CD4-positive, alpha-beta memory T cell (primary cell): Measurements from ENCODE around the gene LUZP1. TPM values are rescaled to one million over a fixed set of nuclear protein-coding genes. Genes with fewer than 3 reads are reported as not detected.
A peak's percentile ranks its signal among the peaks of the same experiment; 100 is the strongest.

Source experiments
- CTCF ChIA-PET: fragments of 350-600 bp; sonication (Branson Sonifier 250); formaldehyde crosslinking; loops from one replicate; lab custom pipeline; 2021; ENCODE audit warnings: inconsistent platforms; ENCODE audit not compliant: partially characterized antibody; lab: Charles Lee
- POLR2A ChIA-PET: fragments of 350-600 bp; sonication (Branson Sonifier 250); formaldehyde crosslinking; loops from one replicate; lab custom pipeline; 2021; ENCODE audit not compliant: partially characterized antibody; lab: Charles Lee
- DNase-seq, 5 donors: peaks; one replicate each; pipeline versions ENCODE4 v3.0.0 to v3.0.0-alpha.2; 2020 to 2022; ENCODE audit warnings: mixed read lengths in 1 of 5
- H3K27ac ChIP-seq: one replicate; pipeline ENCODE4 v1.7.0; 2013; ENCODE audit warnings: low read depth, low read length
- H3K27me3 ChIP-seq: 2 replicates; pipeline ENCODE4 v1.7.0; 2013; ENCODE audit warnings: mild to moderate bottlenecking, low read length, moderate library complexity; ENCODE audit not compliant: insufficient read depth
- H3K36me3 ChIP-seq: 2 replicates; pipeline ENCODE4 v1.7.0; 2013; ENCODE audit warnings: mild to moderate bottlenecking, low read length, moderate library complexity; ENCODE audit not compliant: insufficient read depth
- H3K4me1 ChIP-seq: 2 replicates; pipeline ENCODE4 v1.7.0; 2013; ENCODE audit warnings: mild to moderate bottlenecking, low read length, moderate library complexity; ENCODE audit not compliant: insufficient read depth
- H3K4me3 ChIP-seq, 2 donors: one replicate each; pipeline ENCODE4 v1.7.0; 2013; ENCODE audit warnings: low read length in 2 of 2, mild to moderate bottlenecking in 1 of 2
- H3K9me3 ChIP-seq, 2 donors: one replicate each; pipeline ENCODE4 v1.7.0; 2013; ENCODE audit warnings: low read length in 2 of 2, control low read depth in 1 of 2; ENCODE audit not compliant: control insufficient read depth in 1 of 2
- H3K27ac Mint-ChIP-seq, 7 donors: one replicate each; pipeline ENCODE4 v1.8.0; 2020 to 2021; ENCODE audit warnings: mixed read lengths in 7 of 7, mild to moderate bottlenecking in 6 of 7, inconsistent platforms in 3 of 7, moderate library complexity in 3 of 7
- H3K27me3 Mint-ChIP-seq, 2 donors: one replicate each; pipeline ENCODE4 v1.8.0; 2020 to 2021; ENCODE audit warnings: mixed read lengths in 2 of 2
- H3K36me3 Mint-ChIP-seq, 2 donors: one replicate each; pipeline ENCODE4 v1.8.0; 2020 to 2021; ENCODE audit warnings: mixed read lengths in 2 of 2, inconsistent platforms in 1 of 2, mild to moderate bottlenecking in 1 of 2
- H3K4me1 Mint-ChIP-seq, 4 donors: one replicate each; pipeline ENCODE4 v1.8.0; 2020 to 2021; ENCODE audit warnings: mixed read lengths in 4 of 4, mild to moderate bottlenecking in 1 of 4
- H3K4me3 Mint-ChIP-seq, 8 donors: one replicate each; pipeline ENCODE4 v1.8.0; 2020 to 2021; ENCODE audit warnings: mixed read lengths in 8 of 8, mild to moderate bottlenecking in 7 of 8, moderate library complexity in 6 of 8, inconsistent platforms in 3 of 8
- H3K9me3 Mint-ChIP-seq, 8 donors: one replicate each; pipeline ENCODE4 v1.8.0; 2020 to 2021; ENCODE audit warnings: mixed read lengths in 8 of 8, mild to moderate bottlenecking in 5 of 8, inconsistent platforms in 3 of 8, moderate library complexity in 1 of 8
- intact Hi-C: fragments of 100-400 bp; cut with micrococcal nuclease; formaldehyde crosslinking; loops from one replicate; pipeline ENCODE4 v1.15.1; 2023
- polyA plus RNA-seq, 2 donors: library from polyadenylated mRNA; unstranded; fragments of 300-500 nt; fragmentation: Illumina TruSeq; gene quantifications; one replicate each; pipeline ENCODE4 v1.2.3, GENCODE V29; 2021
- total RNA-seq, 2 experiments: library from RNA; stranded (reverse); gene quantifications; one replicate each; pipeline ENCODE4 v1.2.3, GENCODE V29; 2021

LUZP1 gene
- total and polyA plus RNA-seq, 4 experiments from 2014 or later, result 11.6 to 39.3 (median 26.3) TPM

DNA sequence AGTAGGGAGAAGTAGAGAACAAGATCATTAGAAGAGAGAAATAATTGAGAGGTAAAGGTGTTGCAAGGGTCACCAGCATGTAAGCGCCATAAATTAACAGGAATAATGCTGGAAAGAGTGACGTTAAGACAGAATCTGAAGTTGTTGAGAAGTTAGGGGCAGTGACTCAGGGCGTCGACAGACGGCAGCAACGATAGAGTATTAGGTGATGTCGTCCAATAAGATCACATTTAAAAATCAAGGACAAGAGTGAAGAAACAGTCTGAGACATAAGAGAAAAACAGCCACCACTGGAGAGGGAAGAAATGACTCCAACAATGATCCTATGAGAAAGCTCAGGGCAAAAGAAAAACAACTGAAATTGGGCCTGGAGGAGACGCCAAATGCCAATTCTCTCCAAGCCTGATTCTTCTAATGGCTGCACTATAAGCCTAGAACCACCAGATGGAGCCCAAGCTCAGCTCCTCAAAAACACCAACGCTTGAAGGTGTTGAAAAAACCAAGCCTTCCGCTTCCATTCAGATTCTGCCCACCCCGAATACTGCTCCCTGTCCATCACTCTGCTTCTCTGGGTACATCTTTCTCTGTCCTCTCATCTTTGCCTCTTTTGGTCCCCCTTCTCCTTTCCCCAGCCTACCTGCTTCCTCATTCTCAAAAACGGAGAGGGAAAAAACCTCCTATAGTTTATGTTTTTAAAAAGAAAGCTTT, 70.0 kb downstream of the LUZP1 start:
- POLR2A ChIA-PET, result interaction anchor here (0.6 to 5.3 kb wide), 8 partner anchors 12 to 86 kb away, joined by 4 to 71 read pairs (median 18); partner anchors contain the start of gene LUZP1
- Histone ChIP-seq H3K27me3 (no peaks in the 10 kb centered on the region), H3K9me3 (no peaks in the 10 kb centered on the region), H3K36me3 (peaks cover 4% of the 10 kb centered on the region), H3K27ac (no peak overlapping the region), H3K4me3 (no peak overlapping the region), H3K4me1 (peaks cover 49% of the 10 kb centered on the region)
- H3K36me3 Mint-ChIP-seq, result peaks cover 9 to 14% of the 10 kb centered on the region in 2 donors
- peak overlapping the region in 6 of 8 donors; percentile 33 to 66 (median 40) for H3K4me3 Mint-ChIP-seq
- peak; percentile 65 to 72 (median 67) for DNase-seq
- no peaks in the 10 kb centered on the region for H3K9me3 Mint-ChIP-seq
- intact Hi-C loops, result loop anchor here (1.0 to 5.0 kb wide), 3 partner anchors 70 to 304 kb away; partner anchors contain the start of gene LUZP1
- H3K4me1 Mint-ChIP-seq, result peaks cover 32 to 56% (median 44%) of the 10 kb centered on the region in 4 donors
- CTCF ChIA-PET, result interaction anchor here (0.6 to 13.6 kb wide), 22 partner anchors 9 to 305 kb away, joined by 3 to 694 read pairs (median 4); no protein-coding TSS in a partner anchor
- H3K27ac Mint-ChIP-seq, result peak overlapping the region in 6 of 7 donors; percentile 57 to 89 (median 83)
- no peaks in the 10 kb centered on the region for H3K27me3 Mint-ChIP-seq

DNA sequence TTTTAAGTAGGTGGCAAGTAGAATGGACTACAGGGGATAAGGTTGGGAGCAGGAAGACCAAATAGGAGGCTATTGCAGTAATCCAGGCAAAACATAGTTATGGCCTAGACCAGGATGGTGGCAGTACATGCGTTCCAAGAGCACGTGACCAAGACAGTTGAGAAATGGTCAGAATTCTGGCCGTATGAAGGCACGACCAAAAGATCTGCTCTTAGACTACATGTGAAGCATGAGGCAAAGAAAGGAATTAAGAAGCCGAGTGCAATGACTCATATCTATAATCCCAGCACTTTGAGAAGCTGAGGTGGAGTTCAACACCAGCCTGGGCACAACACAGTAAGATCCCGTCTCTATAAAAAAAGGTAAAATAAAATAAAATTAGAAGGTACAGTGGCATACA, 71.3 kb downstream of the LUZP1 start:
- intact Hi-C loops, result loop anchor here (5.0 kb wide), 1 partner anchor 305 kb away; no protein-coding TSS in a partner anchor

DNA sequence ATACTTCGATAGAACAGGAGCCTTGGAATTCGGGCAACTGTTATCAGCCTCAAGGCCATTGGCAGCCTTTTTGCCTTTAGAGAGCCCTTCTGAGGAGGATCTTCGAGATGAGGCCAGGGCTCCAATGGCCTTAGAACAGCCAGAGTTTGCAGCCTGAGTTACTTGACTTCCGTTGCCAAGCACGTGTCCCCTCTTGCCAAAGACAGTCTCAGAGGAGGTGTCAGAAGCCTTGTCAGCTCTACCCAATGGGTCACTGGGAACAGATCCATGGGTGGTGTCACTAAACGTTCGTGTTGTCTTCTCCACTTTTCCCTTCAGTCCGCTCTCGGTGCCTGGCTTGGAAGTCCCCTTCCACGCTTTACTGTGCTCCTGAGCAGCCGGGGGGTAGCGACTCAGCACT, 76.2 kb downstream of the LUZP1 start:
- DNase-seq, result no peak
- Histone ChIP-seq H3K36me3 (peaks cover 37% of the 10 kb centered on the region), H3K4me3 (no peak overlapping the region), H3K27ac (no peak overlapping the region), H3K27me3 (no peaks in the 10 kb centered on the region), H3K9me3 (no peaks in the 10 kb centered on the region), H3K4me1 (no peaks in the 10 kb centered on the region)
- Mint-ChIP-seq H3K27ac (no peak overlapping the region), H3K4me3 (no peak overlapping the region), H3K36me3 (peaks cover 29 to 56% of the 10 kb centered on the region in 2 donors), H3K4me1 (peaks cover 0 to 3% (median 0%) of the 10 kb centered on the region in 4 donors), H3K9me3 (no peaks in the 10 kb centered on the region), H3K27me3 (no peaks in the 10 kb centered on the region)
- ChIA-PET CTCF (interaction anchor here (2.0 to 13.6 kb wide), 2 partner anchors 11 to 92 kb away, joined by 4 to 694 read pairs; no protein-coding TSS in a partner anchor), POLR2A (interaction anchor here (0.8 kb wide), 1 partner anchor 91 kb away, joined by 3 read pairs; no protein-coding TSS in a partner anchor)
- intact Hi-C loops, result no loop called here

More for the DNA sequence above, 71.3 kb downstream of the LUZP1 start:
- H3K36me3 ChIP-seq, result peaks cover 17% of the 10 kb centered on the region
- no peak overlapping the region for H3K4me3 Mint-ChIP-seq
- POLR2A ChIA-PET, result interaction anchor here (5.3 kb wide), 1 partner anchor 87 kb away, joined by 71 read pairs; no protein-coding TSS in a partner anchor
- H3K27ac Mint-ChIP-seq, result no peak overlapping the region
- CTCF ChIA-PET, result interaction anchor here (2.4 to 13.6 kb wide), 2 partner anchors 77 to 87 kb away, joined by 14 to 694 read pairs; no protein-coding TSS in a partner anchor
- no peak overlapping the region for H3K4me3 ChIP-seq
- H3K9me3 Mint-ChIP-seq, result no peaks in the 10 kb centered on the region
- H3K27me3 Mint-ChIP-seq, result no peaks in the 10 kb centered on the region
- H3K4me1 ChIP-seq, result peaks cover 36% of the 10 kb centered on the region
- H3K27ac ChIP-seq, result no peak overlapping the region
- no peak for DNase-seq
- peaks cover 23 to 44% (median 34%) of the 10 kb centered on the region in 4 donors for H3K4me1 Mint-ChIP-seq
- no peaks in the 10 kb centered on the region for H3K27me3 ChIP-seq
- H3K9me3 ChIP-seq, result no peaks in the 10 kb centered on the region
- H3K36me3 Mint-ChIP-seq, result peaks cover 16 to 23% of the 10 kb centered on the region in 2 donors

DNA sequence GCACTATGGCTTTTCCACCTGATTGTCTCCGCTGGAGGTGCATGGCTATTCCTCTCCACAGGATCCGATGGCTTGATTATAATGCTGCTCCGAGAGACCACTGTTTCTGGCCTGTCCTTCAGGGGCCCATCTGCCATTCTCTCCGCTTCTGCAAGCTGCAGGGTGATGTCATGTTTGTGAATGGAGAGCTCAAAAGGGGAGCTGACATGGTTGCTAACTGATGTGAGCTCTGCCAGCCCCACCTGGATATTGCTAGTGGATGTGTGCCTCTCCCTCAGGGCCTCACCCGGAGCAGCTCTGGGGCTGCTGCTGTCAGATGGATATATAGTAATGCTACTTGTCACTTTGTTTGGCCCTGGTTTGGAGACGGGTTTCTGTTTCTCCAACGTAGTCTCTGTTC, 77.1 kb downstream of the LUZP1 start:
- no peak overlapping the region for H3K27ac ChIP-seq
- H3K27me3 Mint-ChIP-seq, result no peaks in the 10 kb centered on the region
- no peaks in the 10 kb centered on the region for H3K4me1 ChIP-seq
- H3K9me3 ChIP-seq, result no peaks in the 10 kb centered on the region
- no peak overlapping the region for H3K4me3 ChIP-seq
- peak overlapping the region in 1 of 7 donors; percentile 8 for H3K27ac Mint-ChIP-seq
- peaks cover 37 to 65% of the 10 kb centered on the region in 2 donors for H3K36me3 Mint-ChIP-seq
- peaks cover 45% of the 10 kb centered on the region for H3K36me3 ChIP-seq
- CTCF ChIA-PET, result interaction anchor here (13.6 kb wide), 1 partner anchor 93 kb away, joined by 694 read pairs; no protein-coding TSS in a partner anchor
- H3K4me3 Mint-ChIP-seq, result no peak overlapping the region
- peaks cover 0 to 3% (median 0%) of the 10 kb centered on the region in 4 donors for H3K4me1 Mint-ChIP-seq
- intact Hi-C loops, result no loop called here
- no peaks in the 10 kb centered on the region for H3K27me3 ChIP-seq
- DNase-seq, result no peak
- no peaks in the 10 kb centered on the region for H3K9me3 Mint-ChIP-seq
- POLR2A ChIA-PET, result no interaction called here

DNA sequence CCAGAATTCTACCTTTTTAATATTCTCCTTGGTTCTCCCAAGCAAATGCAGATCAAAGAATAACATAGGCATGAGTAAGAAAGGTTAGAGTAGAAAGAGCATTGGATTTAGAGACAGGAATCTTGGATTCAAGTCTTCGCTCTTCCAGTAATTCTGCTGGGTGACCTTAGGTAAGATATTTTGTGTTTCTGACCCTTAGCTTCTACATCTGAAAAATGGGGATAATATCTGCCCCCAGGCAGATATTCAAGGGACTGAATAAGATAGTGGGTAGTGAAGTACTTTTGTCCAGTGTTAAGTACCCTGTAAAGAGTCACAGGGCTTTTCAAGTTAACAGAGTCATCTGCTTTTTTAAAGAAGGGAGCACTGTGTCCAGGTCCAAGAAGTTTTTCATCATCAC, 78.6 kb downstream of the LUZP1 start:
- Histone ChIP-seq H3K4me1 (no peaks in the 10 kb centered on the region), H3K27me3 (no peaks in the 10 kb centered on the region), H3K27ac (no peak overlapping the region), H3K4me3 (no peak overlapping the region), H3K9me3 (no peaks in the 10 kb centered on the region), H3K36me3 (peaks cover 45% of the 10 kb centered on the region)
- POLR2A ChIA-PET, result no interaction called here
- intact Hi-C loops, result no loop called here
- Mint-ChIP-seq H3K4me1 (peaks cover 0 to 1% (median 0%) of the 10 kb centered on the region in 4 donors), H3K4me3 (no peak overlapping the region), H3K36me3 (peaks cover 44 to 75% of the 10 kb centered on the region in 2 donors), H3K9me3 (no peaks in the 10 kb centered on the region), H3K27me3 (no peaks in the 10 kb centered on the region), H3K27ac (peak overlapping the region in 2 of 7 donors; percentile 9 to 13)
- CTCF ChIA-PET, result interaction anchor here (1.7 to 4.8 kb wide), 2 partner anchors 9 to 95 kb away, joined by 8 to 33 read pairs; no protein-coding TSS in a partner anchor
- no peak for DNase-seq

DNA sequence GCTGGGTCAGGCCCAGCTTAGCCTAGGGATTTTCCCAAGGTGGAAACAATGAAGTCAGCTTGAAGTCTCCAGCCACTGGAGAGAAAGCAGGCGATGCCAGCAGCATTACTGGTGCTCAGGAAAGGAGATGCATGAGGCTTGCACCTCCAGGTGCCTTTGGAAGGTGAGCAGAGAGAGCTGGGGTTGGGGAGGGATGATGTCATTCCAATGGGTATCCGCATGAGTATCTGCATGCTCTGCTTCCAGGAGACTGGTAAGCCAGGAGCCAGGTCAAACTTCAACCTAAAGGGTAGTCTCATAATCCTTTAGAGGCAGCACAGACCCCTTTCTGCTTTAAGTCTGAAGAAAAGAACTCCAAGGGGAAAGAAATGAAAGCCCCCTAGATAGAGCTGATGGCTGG, 80.6 kb downstream of the LUZP1 start:
- no peaks in the 10 kb centered on the region for H3K9me3 Mint-ChIP-seq
- Histone ChIP-seq H3K27me3 (no peaks in the 10 kb centered on the region), H3K4me1 (no peaks in the 10 kb centered on the region), H3K36me3 (peaks cover 38% of the 10 kb centered on the region), H3K9me3 (no peaks in the 10 kb centered on the region), H3K4me3 (no peak overlapping the region), H3K27ac (no peak overlapping the region)
- peaks cover 0 to under 1% (median 0%) of the 10 kb centered on the region in 4 donors for H3K4me1 Mint-ChIP-seq
- H3K27me3 Mint-ChIP-seq, result no peaks in the 10 kb centered on the region
- CTCF ChIA-PET, result interaction anchor here (4.8 kb wide), 1 partner anchor 97 kb away, joined by 33 read pairs; no protein-coding TSS in a partner anchor
- no peak for DNase-seq
- intact Hi-C loops, result no loop called here
- H3K27ac Mint-ChIP-seq, result peak overlapping the region in 4 of 7 donors; percentile 21 to 72 (median 40)
- H3K36me3 Mint-ChIP-seq, result peaks cover 40 to 81% of the 10 kb centered on the region in 2 donors
- POLR2A ChIA-PET, result no interaction called here
- no peak overlapping the region for H3K4me3 Mint-ChIP-seq

DNA sequence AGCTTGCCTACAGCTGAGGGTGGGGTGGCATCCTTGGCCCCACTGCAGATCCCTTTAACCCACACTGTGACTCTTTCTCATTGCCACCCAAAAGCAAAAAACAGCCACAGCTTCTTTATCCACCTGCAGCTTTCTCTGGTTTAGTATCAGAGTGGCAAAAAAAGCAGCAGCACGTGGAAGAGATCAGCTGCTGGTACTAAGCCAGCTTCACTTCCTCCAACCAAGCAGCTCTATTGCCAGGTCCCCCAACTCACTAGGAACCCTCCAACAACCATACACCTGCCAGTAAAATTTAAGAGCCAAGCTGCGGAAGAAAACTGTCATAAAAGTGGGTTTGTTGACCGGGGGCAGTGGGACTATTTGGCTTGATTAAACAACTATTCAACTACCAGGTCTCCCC, 83.0 kb downstream of the LUZP1 start:
- Histone ChIP-seq H3K27me3 (no peaks in the 10 kb centered on the region), H3K4me1 (no peaks in the 10 kb centered on the region), H3K36me3 (peaks cover 52% of the 10 kb centered on the region), H3K4me3 (no peak overlapping the region), H3K27ac (no peak overlapping the region), H3K9me3 (no peaks in the 10 kb centered on the region)
- intact Hi-C loops, result no loop called here
- peak overlapping the region in 3 of 7 donors; percentile 26 to 64 (median 63) for H3K27ac Mint-ChIP-seq
- H3K4me1 Mint-ChIP-seq, result no peaks in the 10 kb centered on the region
- no peaks in the 10 kb centered on the region for H3K27me3 Mint-ChIP-seq
- peaks cover 44 to 88% of the 10 kb centered on the region in 2 donors for H3K36me3 Mint-ChIP-seq
- H3K9me3 Mint-ChIP-seq, result no peaks in the 10 kb centered on the region
- ChIA-PET POLR2A (no interaction called here), CTCF (interaction anchor here (1.2 to 2.5 kb wide), 3 partner anchors 10 to 99 kb away, joined by 3 to 12 read pairs (median 4); no protein-coding TSS in a partner anchor)
- no peak for DNase-seq
- no peak overlapping the region for H3K4me3 Mint-ChIP-seq
